ENCODE measurements around the gene FGF18.

- TF ChIP-seq, protein P1, sequence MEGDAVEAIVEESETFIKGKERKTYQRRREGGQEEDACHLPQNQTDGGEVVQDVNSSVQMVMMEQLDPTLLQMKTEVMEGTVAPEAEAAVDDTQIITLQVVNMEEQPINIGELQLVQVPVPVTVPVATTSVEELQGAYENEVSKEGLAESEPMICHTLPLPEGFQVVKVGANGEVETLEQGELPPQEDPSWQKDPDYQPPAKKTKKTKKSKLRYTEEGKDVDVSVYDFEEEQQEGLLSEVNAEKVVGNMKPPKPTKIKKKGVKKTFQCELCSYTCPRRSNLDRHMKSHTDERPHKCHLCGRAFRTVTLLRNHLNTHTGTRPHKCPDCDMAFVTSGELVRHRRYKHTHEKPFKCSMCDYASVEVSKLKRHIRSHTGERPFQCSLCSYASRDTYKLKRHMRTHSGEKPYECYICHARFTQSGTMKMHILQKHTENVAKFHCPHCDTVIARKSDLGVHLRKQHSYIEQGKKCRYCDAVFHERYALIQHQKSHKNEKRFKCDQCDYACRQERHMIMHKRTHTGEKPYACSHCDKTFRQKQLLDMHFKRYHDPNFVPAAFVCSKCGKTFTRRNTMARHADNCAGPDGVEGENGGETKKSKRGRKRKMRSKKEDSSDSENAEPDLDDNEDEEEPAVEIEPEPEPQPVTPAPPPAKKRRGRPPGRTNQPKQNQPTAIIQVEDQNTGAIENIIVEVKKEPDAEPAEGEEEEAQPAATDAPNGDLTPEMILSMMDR (IDR thresholded peaks at IDR 0.05; ENCODE audit: low read depth, low read length) = no peak
- no peak for TF ChIP-seq EZH2phosphoT487 (IDR thresholded peaks at IDR 0.05; ENCODE audit: low read depth)
Observed at GRCh38 chr5:171391996-171392577, 27.4 kb upstream of the FGF18 start.
